Stimulated activated CD8-positive, alpha-beta memory T cell treated with anti-CD3 and anti-CD28 coated beads, Interleukin-7, amount 100 ng/mL, for 1 hour (primary cell): ENCODE data around the gene CYP2W1.
"Not testable (repeated sequence)": the region's sequence is repeated elsewhere in the genome, so short reads cannot be mapped to it uniquely, and the experiment has no call there.

Source experiments
- DNase-seq, 2 donors: peaks; one replicate each; pipeline ENCODE4 v3.0.0-alpha.2; 2020; ENCODE audit warnings: low read depth in 2 of 2

The CYP2W1 gene

GRCh38 chr7:983004-983615 lies at the start of gene CYP2W1:
TSS of gene CYP2W1 (plus strand) at chr7:983181. CDS start at chr7:983212, 31 bp downstream.
- no peak for DNase-seq

GRCh38 chr7:934469-935163 lies 48.4 kb upstream of the CYP2W1 start:
- no peak for DNase-seq

GRCh38 chr7:935164-935873 lies 47.7 kb upstream of the CYP2W1 start:
- DNase-seq = no peak

- no peak for DNase-seq
Measured at GRCh38 chr7:935874-936385, 47.1 kb upstream of the CYP2W1 start.

- no peak for DNase-seq
Measured at GRCh38 chr7:936386-937054, 46.5 kb upstream of the CYP2W1 start.

- no peak for DNase-seq
Measured at GRCh38 chr7:937856-938484, 45.0 kb upstream of the CYP2W1 start.

GRCh38 chr7:938546-939185 lies 44.3 kb upstream of the CYP2W1 start:
- DNase-seq = no peak

GRCh38 chr7:939843-940242 lies 43.1 kb upstream of the CYP2W1 start:
- DNase-seq = no peak

- DNase-seq = no peak
Measured at GRCh38 chr7:940599-941408, 42.2 kb upstream of the CYP2W1 start.

GRCh38 chr7:943793-944192 lies 39.2 kb upstream of the CYP2W1 start:
- not testable (repeated sequence) for DNase-seq

- DNase-seq = no peak
Measured at GRCh38 chr7:944744-945143, 38.2 kb upstream of the CYP2W1 start.

GRCh38 chr7:945147-945555 lies 37.8 kb upstream of the CYP2W1 start:
- no peak for DNase-seq

GRCh38 chr7:945556-946255 lies 37.3 kb upstream of the CYP2W1 start:
- DNase-seq = no peak

GRCh38 chr7:946256-946996 lies 36.6 kb upstream of the CYP2W1 start:
- DNase-seq = no peak

- DNase-seq = no peak
Measured at GRCh38 chr7:947391-948210, 35.4 kb upstream of the CYP2W1 start.

- DNase-seq = no peak
Measured at GRCh38 chr7:949021-949934, 33.7 kb upstream of the CYP2W1 start.
